ENCODE results near the gene DOCK3. TPM values are rescaled to one million over a fixed set of nuclear protein-coding genes. Genes with fewer than 3 reads are reported as not detected.

Gene DOCK3
- total and polyA plus RNA-seq, 10 donors: 0.08 to 2.1 (median 0.44) TPM

DNA sequence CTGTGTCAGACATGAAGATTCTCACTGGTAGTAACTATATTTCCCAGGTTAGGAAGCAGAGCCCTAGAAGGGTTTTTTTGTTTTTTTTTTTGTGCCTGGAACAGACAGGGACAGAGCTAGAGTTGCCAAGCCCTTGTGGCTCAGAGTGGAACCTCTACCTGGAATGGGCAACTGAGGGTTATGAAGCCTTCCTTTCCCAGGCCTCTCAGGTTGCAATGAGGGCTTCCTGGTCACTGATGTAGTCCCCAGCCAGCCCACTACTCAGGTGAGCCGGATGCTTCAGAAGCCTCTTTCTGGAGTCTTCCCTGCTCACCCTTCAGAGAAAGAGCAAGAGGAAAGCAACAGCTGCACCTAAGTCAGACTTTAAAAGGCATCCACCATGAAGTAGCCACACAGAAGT is 661.5 kb downstream of the DOCK3 start:
- TF ChIP-seq POLR2AphosphoS5 (IDR thresholded peaks at IDR 0.05) (no peak), CTCF (IDR thresholded peaks at IDR 0.05 in 8 of 11, conservative IDR thresholded peaks at IDR 0.05 in 3 of 11) (no peak), POLR2A (IDR thresholded peaks at IDR 0.05) (no peak)
- Histone ChIP-seq H3K36me3 (no peaks in the 10 kb centered on the region), H3K27me3 (replicated peaks in 1 of 7) (no peaks in the 10 kb centered on the region), H3K9me3 (no peaks in the 10 kb centered on the region), H3K4me3 (no peak overlapping the region), H3K27ac (no peak overlapping the region), H3K4me1 (no peaks in the 10 kb centered on the region)
- DNase-seq: no peak
- intact Hi-C loops (cut with DNase I; ENCODE audit: low total_unique reads): no loop called here
- 36 to 95% (median 94%) methylated on average over 1 of the region's 1 CpG for WGBS, 5 donors

DNA sequence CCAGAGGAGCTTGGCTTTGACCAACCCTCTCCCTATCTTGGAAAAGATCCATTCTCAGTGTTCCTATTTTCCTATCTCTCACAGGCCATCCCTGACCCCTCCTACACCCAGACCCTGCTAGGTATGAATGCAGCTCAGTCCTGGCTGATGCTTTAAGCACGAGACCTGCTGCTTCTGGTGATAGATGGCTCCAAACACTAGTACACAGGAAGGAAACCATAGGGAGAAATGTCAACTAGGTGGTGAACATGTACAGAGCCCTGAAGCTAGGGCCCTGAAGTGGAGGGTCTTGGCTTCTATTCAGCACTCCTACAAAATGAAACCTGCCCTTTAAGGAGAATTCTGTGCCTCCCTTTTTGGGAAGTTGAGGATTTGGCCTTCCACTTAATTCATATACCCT is 662.9 kb downstream of the DOCK3 start:
- H3K4me3 ChIP-seq: no peak overlapping the region
- 56 to 76% (median 68%) methylated on average over 1 of the region's 1 CpG for WGBS, 5 donors
- no peaks in the 10 kb centered on the region for H3K4me1 ChIP-seq
- no peaks in the 10 kb centered on the region for H3K9me3 ChIP-seq
- no peaks in the 10 kb centered on the region for H3K36me3 ChIP-seq
- no peak for DNase-seq
- no peak overlapping the region for H3K27ac ChIP-seq
- intact Hi-C loops (cut with DNase I; ENCODE audit: low total_unique reads): no loop called here
- no peaks in the 10 kb centered on the region for H3K27me3 ChIP-seq (replicated peaks in 1 of 7)
- TF ChIP-seq CTCF (IDR thresholded peaks at IDR 0.05 in 8 of 11, conservative IDR thresholded peaks at IDR 0.05 in 3 of 11): no peak
- no peak for TF ChIP-seq POLR2A (IDR thresholded peaks at IDR 0.05)
- TF ChIP-seq POLR2AphosphoS5 (IDR thresholded peaks at IDR 0.05): no peak

DNA sequence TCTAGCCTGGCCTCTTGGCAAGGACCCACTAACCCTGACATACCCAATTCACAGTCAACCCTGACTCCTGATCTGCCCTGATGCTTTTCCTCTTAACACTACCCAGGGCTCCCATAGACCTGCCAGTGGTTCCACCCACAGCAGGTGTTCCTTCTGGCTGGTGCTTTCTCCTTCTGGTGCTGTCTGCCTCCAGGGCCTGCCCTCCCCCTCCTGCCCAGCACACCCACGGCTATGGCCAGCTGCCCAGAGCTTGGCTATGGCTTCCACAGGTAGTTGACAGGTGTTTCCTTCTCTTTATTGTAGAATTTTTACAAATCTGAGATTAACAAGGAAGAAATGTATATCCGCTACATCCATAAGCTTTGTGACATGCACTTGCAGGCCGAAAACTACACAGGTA is 663.9 kb downstream of the DOCK3 start:
- no peak overlapping the region for H3K27ac ChIP-seq
- intact Hi-C loops (cut with DNase I; ENCODE audit: low total_unique reads): no loop called here
- no peak for TF ChIP-seq CTCF (IDR thresholded peaks at IDR 0.05 in 8 of 11, conservative IDR thresholded peaks at IDR 0.05 in 3 of 11)
- no peak for TF ChIP-seq POLR2A (IDR thresholded peaks at IDR 0.05)
- TF ChIP-seq POLR2AphosphoS5 (IDR thresholded peaks at IDR 0.05): no peak
- no peaks in the 10 kb centered on the region for H3K36me3 ChIP-seq
- no peaks in the 10 kb centered on the region for H3K27me3 ChIP-seq (replicated peaks in 1 of 7)
- no peak overlapping the region for H3K4me3 ChIP-seq
- 75 to 86% (median 82%) methylated on average over 3 of the region's 3 CpGs for WGBS, 5 donors
- no peak for DNase-seq
- no peaks in the 10 kb centered on the region for H3K9me3 ChIP-seq
- H3K4me1 ChIP-seq: no peaks in the 10 kb centered on the region

- intact Hi-C loops (cut with DNase I; ENCODE audit: low total_unique reads): no loop called here
- no peak for DNase-seq
- Histone ChIP-seq H3K4me3 (no peak overlapping the region), H3K9me3 (no peaks in the 10 kb centered on the region), H3K27ac (no peak overlapping the region), H3K4me1 (no peaks in the 10 kb centered on the region), H3K36me3 (no peaks in the 10 kb centered on the region), H3K27me3 (replicated peaks in 1 of 7) (no peaks in the 10 kb centered on the region)
- no peak for TF ChIP-seq POLR2A (IDR thresholded peaks at IDR 0.05)
- no peak for TF ChIP-seq POLR2AphosphoS5 (IDR thresholded peaks at IDR 0.05)
- no peak for TF ChIP-seq CTCF (IDR thresholded peaks at IDR 0.05 in 8 of 11, conservative IDR thresholded peaks at IDR 0.05 in 3 of 11)
- 62 to 76% (median 65%) methylated on average over 4 of the region's 4 CpGs for WGBS, 5 donors
These were observed 665.5 kb downstream of the DOCK3 start for GRCh38 chr3:51340013-51340829.

Measured in spleen (tissue), 11 donors.